ENCODE data around the gene NHLH2. TPM values are rescaled to one million over a fixed set of nuclear protein-coding genes. Genes with fewer than 3 reads are reported as not detected.

Gene NHLH2
- total and polyA plus RNA-seq, 2 donors (not counting 1 experiment from before 2014, with no cell fraction given) = not detected

GRCh38 chr1:115827452-115828044, 13.4 kb downstream of the NHLH2 start:
- no peak overlapping the region for H3K27ac Mint-ChIP-seq
- H2AFZ ChIP-seq (ENCODE audit: insufficient read depth, low read depth, low read length, poor library complexity, severe bottlenecking) = peak overlapping the region; percentile 46
- peaks cover 51% of the 10 kb centered on the region for H3K27me3 Mint-ChIP-seq

GRCh38 chr1:115826628-115827027, 14.3 kb downstream of the NHLH2 start:
- no peak overlapping the region for H3K4me3 ChIP-seq (ENCODE audit: control extremely low read depth in 1 of 5, extremely low read depth in 1 of 5, insufficient read depth in 1 of 5, low read depth in 2 of 5, low read length in 4 of 5)
- intact Hi-C loops (cut with micrococcal nuclease) = no loop called here
- no peak overlapping the region for H3K27ac ChIP-seq (ENCODE audit: low read length in 2 of 2)
- H3K9me3 ChIP-seq (ENCODE audit: control extremely low read depth in 1 of 3, control insufficient read depth in 2 of 3, insufficient read depth in 1 of 3, low read length in 2 of 3) = no peaks in the 10 kb centered on the region
- Mint-ChIP-seq H3K27me3 (peaks cover 46% of the 10 kb centered on the region), H3K27ac (no peak overlapping the region), H3K9me3 (ENCODE audit: insufficient read depth) (no peaks in the 10 kb centered on the region), H3K4me1 (peaks cover 7% of the 10 kb centered on the region), H3K4me3 (no peak overlapping the region)
- H2AFZ ChIP-seq (ENCODE audit: insufficient read depth, low read depth, low read length, poor library complexity, severe bottlenecking) = no peak overlapping the region
- H4K20me1 ChIP-seq (ENCODE audit: control insufficient read depth, insufficient read depth, low read length, poor library complexity, severe bottlenecking) = no peaks in the 10 kb centered on the region
- H3K27me3 ChIP-seq (replicated peaks in 1 of 4; ENCODE audit: control extremely low read depth in 1 of 4, control insufficient read depth in 3 of 4, insufficient read depth in 4 of 4, low read length in 3 of 4) = peaks cover 0 to 39% (median 16%) of the 10 kb centered on the region in 4 experiments
- 83% methylated on average over 3 of the region's 3 CpGs for WGBS (ENCODE audit: insufficient coverage)
- H3K36me3 ChIP-seq (replicated peaks in 1 of 2; ENCODE audit: control extremely low read depth in 1 of 2, control insufficient read depth in 1 of 2, extremely low read depth in 1 of 2, insufficient read depth in 2 of 2, low read length in 1 of 2) = no peaks in the 10 kb centered on the region
- no peak for TF ChIP-seq CTCF (IDR thresholded peaks at IDR 0.05)
- no peak for TF ChIP-seq EZH2 (IDR thresholded peaks at IDR 0.05; ENCODE audit: borderline replicate concordance, insufficient read depth, low read depth, low read length, poor library complexity, severe bottlenecking)
- ATAC-seq (ENCODE audit: low read depth) (no peak), DNase-seq (no peak)
- no peak overlapping the region for H3K4me2 ChIP-seq (replicated peaks; ENCODE audit: low read depth, low read length, poor library complexity, severe bottlenecking)
- peaks cover 0 to 3% of the 10 kb centered on the region in 2 donors for H3K4me1 ChIP-seq (ENCODE audit: control insufficient read depth in 2 of 2, insufficient read depth in 2 of 2, low read length in 2 of 2)
- no peak overlapping the region for H3K9ac ChIP-seq (ENCODE audit: low read length)
- H3K79me2 ChIP-seq (ENCODE audit: control insufficient read depth, insufficient read depth, low read length) = no peaks in the 10 kb centered on the region
- CTCF ChIA-PET = no interaction called here
- POLR2A ChIA-PET = no interaction called here

More at GRCh38 chr1:115827452-115828044, 13.4 kb downstream of the NHLH2 start:
- Histone ChIP-seq H3K36me3 (replicated peaks in 1 of 2; ENCODE audit: control extremely low read depth in 1 of 2, control insufficient read depth in 1 of 2, extremely low read depth in 1 of 2, insufficient read depth in 2 of 2, low read length in 1 of 2) (no peaks in the 10 kb centered on the region), H3K27ac (ENCODE audit: low read length in 2 of 2) (no peak overlapping the region), H3K4me1 (ENCODE audit: control insufficient read depth in 2 of 2, insufficient read depth in 2 of 2, low read length in 2 of 2) (peaks cover 0 to 3% of the 10 kb centered on the region in 2 donors), H3K4me2 (replicated peaks; ENCODE audit: low read depth, low read length, poor library complexity, severe bottlenecking) (no peak overlapping the region), H3K27me3 (replicated peaks in 1 of 4; ENCODE audit: control extremely low read depth in 1 of 4, control insufficient read depth in 3 of 4, insufficient read depth in 4 of 4, low read length in 3 of 4) (peaks cover 0 to 39% (median 16%) of the 10 kb centered on the region in 4 experiments), H3K79me2 (ENCODE audit: control insufficient read depth, insufficient read depth, low read length) (no peaks in the 10 kb centered on the region), H3K9ac (ENCODE audit: low read length) (no peak overlapping the region), H4K20me1 (ENCODE audit: control insufficient read depth, insufficient read depth, low read length, poor library complexity, severe bottlenecking) (no peaks in the 10 kb centered on the region), H3K9me3 (ENCODE audit: control extremely low read depth in 1 of 3, control insufficient read depth in 2 of 3, insufficient read depth in 1 of 3, low read length in 2 of 3) (no peaks in the 10 kb centered on the region), H3K4me3 (ENCODE audit: control extremely low read depth in 1 of 5, extremely low read depth in 1 of 5, insufficient read depth in 1 of 5, low read depth in 2 of 5, low read length in 4 of 5) (no peak overlapping the region)
- DNase-seq = no peak
- H3K4me1 Mint-ChIP-seq = peaks cover 7% of the 10 kb centered on the region
- WGBS (ENCODE audit: insufficient coverage) = 100% methylated on average over 2 of the region's 7 CpGs
- ATAC-seq (ENCODE audit: low read depth) = no peak
- ChIA-PET POLR2A (no interaction called here), CTCF (no interaction called here)
- H3K9me3 Mint-ChIP-seq (ENCODE audit: insufficient read depth) = no peaks in the 10 kb centered on the region
- intact Hi-C loops (cut with micrococcal nuclease) = no loop called here
- no peak overlapping the region for H3K4me3 Mint-ChIP-seq
- no peak for TF ChIP-seq EZH2 (IDR thresholded peaks at IDR 0.05; ENCODE audit: borderline replicate concordance, insufficient read depth, low read depth, low read length, poor library complexity, severe bottlenecking)
- TF ChIP-seq CTCF (IDR thresholded peaks at IDR 0.05) = no peak
